Activated CD8-positive, alpha-beta memory T cell treated with anti-CD3 and anti-CD28 coated beads, Interleukin-2, amount 10 ng/mL, durations not matched to agents 7 days and 5 days (primary cell): ENCODE measurements around the gene MAVS. TPM values are rescaled to one million over a fixed set of nuclear protein-coding genes. Genes with fewer than 3 reads are reported as not detected.
"Not testable (repeated sequence)": the region's sequence is repeated elsewhere in the genome, so short reads cannot be mapped to it uniquely, and the experiment has no call there.

ENCODE experiments used
- ATAC-seq: fragments of 150-1000 bp; cut with Tn5 transposase; one replicate; pipeline ENCODE4 v1.10.0; 2021; ENCODE audit warnings: moderate library complexity
- CTCF ChIA-PET: fragments of 350-600 bp; sonication (Branson Sonifier 250); formaldehyde crosslinking; loops from one replicate; lab custom pipeline; 2021; ENCODE audit warnings: antibody characterized with exemption; lab: Charles Lee
- DNase-seq: peaks from one replicate; pipeline ENCODE4 v3.0.0-alpha.2; 2020
- H3K27ac Mint-ChIP-seq: one replicate; pipeline ENCODE4 v1.8.0; 2021; ENCODE audit warnings: mild to moderate bottlenecking, mixed read lengths
- H3K27me3 Mint-ChIP-seq: one replicate; pipeline ENCODE4 v1.8.0; 2021; ENCODE audit warnings: mixed read lengths
- H3K36me3 Mint-ChIP-seq: one replicate; pipeline ENCODE4 v1.8.0; 2021; ENCODE audit warnings: mild to moderate bottlenecking, mixed read lengths
- H3K4me1 Mint-ChIP-seq: one replicate; pipeline ENCODE4 v1.8.0; 2021; ENCODE audit warnings: mixed read lengths
- H3K4me3 Mint-ChIP-seq: one replicate; pipeline ENCODE4 v1.8.0; 2021; ENCODE audit warnings: mild to moderate bottlenecking, moderate library complexity, mixed read lengths
- H3K9me3 Mint-ChIP-seq: one replicate; pipeline ENCODE4 v1.8.0; 2022; ENCODE audit warnings: low read depth, mixed read lengths
- total RNA-seq, 2 experiments: library from RNA; stranded (reverse); gene quantifications; one replicate each; pipeline ENCODE4 v1.2.3, GENCODE V29; 2021

Gene MAVS
- total RNA-seq, 2 experiments from 2014 or later, result 29.7 to 37.4 TPM

DNA sequence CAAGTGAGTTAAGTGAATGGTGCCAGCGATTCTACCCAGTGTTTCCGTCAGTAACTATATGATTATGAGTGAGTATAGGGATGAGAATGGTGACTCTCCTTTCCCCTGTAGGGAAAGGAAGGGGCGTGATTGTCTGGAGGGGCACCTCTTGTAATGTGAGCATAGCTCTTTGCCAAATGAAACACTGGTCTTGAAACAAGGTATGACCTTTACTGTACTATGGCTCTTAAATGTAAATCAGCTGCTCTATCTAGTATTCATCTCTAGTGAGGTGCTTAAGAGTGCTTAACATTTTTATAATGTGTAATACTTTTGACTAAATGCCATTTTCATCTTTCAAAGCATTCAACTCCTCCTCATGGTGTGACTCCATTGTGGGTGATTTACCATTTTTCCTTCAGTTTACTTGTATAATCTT lies 53.6 kb downstream of the MAVS start:
- Mint-ChIP-seq H3K4me3 (no peak overlapping the region), H3K9me3 (no peaks in the 10 kb centered on the region), H3K4me1 (peaks cover 74% of the 10 kb centered on the region), H3K27me3 (no peaks in the 10 kb centered on the region), H3K36me3 (peaks cover 45% of the 10 kb centered on the region), H3K27ac (peak overlapping the region; percentile 73)
- ATAC-seq (no peak), DNase-seq (no peak)
- CTCF ChIA-PET, result interaction anchor here (0.7 kb wide), 1 partner anchor 282 kb away, joined by 3 read pairs; no protein-coding TSS in a partner anchor

DNA sequence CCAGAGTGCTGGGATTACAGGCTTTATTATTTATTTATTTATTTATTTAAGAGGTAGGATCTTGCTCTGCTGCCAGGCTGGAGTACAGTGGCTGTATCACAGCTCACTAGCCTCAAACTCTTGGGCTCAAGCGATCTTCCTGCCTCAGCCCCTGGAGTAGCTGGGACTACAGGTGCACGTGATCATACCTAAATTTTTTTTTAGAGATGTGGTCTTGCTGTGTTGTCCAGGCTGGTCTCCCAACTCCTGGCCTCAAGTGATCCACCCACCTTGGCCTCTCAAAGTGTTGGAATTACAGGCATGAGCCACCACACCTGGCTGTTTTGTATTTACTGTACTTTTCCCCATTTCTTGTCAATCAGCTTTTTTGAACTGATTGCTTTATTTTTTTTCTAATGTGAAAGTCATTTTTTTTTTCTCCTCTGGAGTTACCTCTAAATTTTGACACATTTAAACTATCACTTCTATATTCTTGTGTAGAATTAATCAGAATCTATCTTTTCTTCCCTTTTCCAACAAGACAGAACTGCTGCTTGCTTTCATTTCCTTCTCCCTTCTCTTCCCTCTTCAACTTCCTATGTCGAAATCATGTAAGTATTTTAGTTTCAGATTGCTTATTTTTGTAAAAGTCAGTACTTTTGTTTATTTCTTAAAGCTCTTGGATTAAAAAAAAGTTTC lies 54.5 kb downstream of the MAVS start:
- Mint-ChIP-seq H3K9me3 (no peaks in the 10 kb centered on the region), H3K36me3 (peaks cover 41% of the 10 kb centered on the region), H3K27ac (peak overlapping the region; percentile 66), H3K4me3 (no peak overlapping the region), H3K27me3 (no peaks in the 10 kb centered on the region), H3K4me1 (peaks cover 70% of the 10 kb centered on the region)
- DNase-seq (no peak), ATAC-seq (no peak)
- CTCF ChIA-PET, result no interaction called here

DNA sequence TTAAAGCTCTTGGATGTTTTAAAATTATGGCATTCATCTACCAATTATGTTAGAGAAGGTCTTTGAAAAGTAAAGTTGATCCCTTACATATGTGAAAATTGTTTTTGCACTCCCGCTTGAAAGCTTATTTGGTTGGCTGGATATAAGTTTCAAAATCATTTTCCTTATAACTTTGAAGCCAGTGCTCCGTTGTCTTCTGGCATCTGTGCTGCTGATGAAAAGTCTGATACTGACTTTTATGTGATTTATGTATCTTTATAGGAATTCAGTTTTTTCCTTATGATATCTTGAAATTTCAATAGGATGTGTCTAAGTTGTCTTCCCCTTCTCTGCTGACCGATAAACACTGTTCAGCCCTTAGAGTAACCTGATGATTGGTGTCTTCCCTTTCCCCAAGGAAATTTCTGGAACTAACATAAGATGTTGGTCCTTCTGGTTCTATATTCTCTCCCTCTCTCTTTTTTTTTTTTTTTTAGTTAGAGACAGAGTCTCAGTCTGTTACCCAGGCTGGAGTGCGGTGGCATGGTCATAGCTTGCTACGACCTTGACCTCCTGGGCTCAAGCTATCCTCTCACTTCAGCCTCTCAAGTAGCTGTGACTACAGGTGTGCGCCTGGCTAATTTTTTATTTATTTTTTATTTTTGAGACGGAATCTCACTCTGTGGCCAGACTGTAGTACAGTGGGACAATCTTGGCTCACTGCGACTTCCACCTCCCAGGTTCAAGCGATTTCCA lies 55.2 kb downstream of the MAVS start:
- peaks cover 70% of the 10 kb centered on the region for H3K4me1 Mint-ChIP-seq
- no peak overlapping the region for H3K4me3 Mint-ChIP-seq
- CTCF ChIA-PET, result no interaction called here

DNA sequence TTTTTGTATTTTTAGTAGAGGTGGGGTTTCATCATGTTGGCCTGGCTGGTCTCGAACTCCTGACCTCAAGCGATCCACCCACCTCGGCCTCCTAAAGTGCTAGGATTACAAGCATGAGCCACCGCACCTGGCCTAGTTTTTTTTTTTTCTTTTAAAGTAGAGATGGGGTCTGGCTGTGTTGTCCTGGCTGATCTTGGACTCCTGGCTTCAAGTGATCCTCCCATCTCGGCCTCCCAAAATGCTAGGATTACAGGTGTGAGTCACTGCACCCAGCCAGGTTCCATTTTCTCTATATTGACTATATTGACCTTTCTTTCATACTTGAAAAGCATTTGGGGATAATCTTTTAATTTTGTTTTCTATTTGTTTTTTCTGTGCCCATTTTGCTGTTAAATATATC lies 55.8 kb downstream of the MAVS start:
- CTCF ChIA-PET, result interaction anchor here (1.2 kb wide), 1 partner anchor 10 kb away, joined by 3 read pairs; no protein-coding TSS in a partner anchor
- Mint-ChIP-seq H3K27ac (no peak overlapping the region), H3K9me3 (no peaks in the 10 kb centered on the region), H3K4me1 (peaks cover 70% of the 10 kb centered on the region), H3K27me3 (no peaks in the 10 kb centered on the region), H3K36me3 (peaks cover 35% of the 10 kb centered on the region), H3K4me3 (no peak overlapping the region)
- ATAC-seq, result no peak
- no peak for DNase-seq

More for the DNA sequence above, 55.2 kb downstream of the MAVS start:
- Mint-ChIP-seq H3K27me3 (no peaks in the 10 kb centered on the region), H3K27ac (peak overlapping the region; percentile 66), H3K9me3 (no peaks in the 10 kb centered on the region), H3K36me3 (peaks cover 39% of the 10 kb centered on the region)
- ATAC-seq (no peak), DNase-seq (no peak)

DNA sequence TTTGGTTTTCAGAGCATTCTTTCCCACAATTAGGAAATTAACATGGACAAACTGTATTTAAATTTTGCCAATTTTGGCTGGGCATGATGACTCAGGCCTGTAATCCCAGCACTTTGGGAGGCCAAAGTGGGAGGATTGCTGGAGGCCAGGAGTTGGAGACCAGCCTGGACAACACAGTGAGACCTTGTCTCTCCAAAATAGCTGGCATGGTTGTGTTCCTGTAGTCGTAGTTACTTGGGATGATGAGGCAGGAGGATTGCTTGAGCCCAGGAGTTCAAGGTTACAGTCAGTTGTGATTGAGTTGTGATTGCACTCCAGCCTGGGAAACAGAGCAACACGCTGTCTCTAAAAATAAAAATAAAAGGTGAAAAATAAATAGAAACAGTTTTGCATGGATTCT lies 57.6 kb downstream of the MAVS start:
- peaks cover 76% of the 10 kb centered on the region for H3K4me1 Mint-ChIP-seq
- H3K27me3 Mint-ChIP-seq, result no peaks in the 10 kb centered on the region
- DNase-seq (no peak), ATAC-seq (no peak)
- CTCF ChIA-PET, result no interaction called here
- no peaks in the 10 kb centered on the region for H3K9me3 Mint-ChIP-seq
- H3K4me3 Mint-ChIP-seq, result no peak overlapping the region
- H3K36me3 Mint-ChIP-seq, result peaks cover 48% of the 10 kb centered on the region
- peak overlapping the region; percentile 11 for H3K27ac Mint-ChIP-seq

DNA sequence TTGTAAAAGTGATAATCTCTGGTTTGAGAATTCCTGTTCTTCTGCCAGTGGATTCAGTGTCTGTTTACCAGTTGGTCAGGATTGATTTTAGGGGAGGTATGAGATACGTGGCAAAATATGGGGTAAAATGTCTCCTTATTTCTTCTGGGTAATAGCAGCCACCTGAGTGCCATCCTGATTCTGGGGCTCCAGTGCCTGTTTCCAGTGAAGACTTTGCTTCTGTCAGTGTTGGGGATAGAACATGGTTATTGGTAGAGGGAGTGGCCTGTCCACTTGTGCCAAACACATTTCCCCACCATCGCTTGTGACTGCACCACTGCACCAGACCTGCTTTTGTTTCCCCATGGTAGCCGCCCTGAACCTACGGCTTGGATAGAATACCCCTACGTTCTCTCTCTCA lies 58.2 kb downstream of the MAVS start:
- Mint-ChIP-seq H3K36me3 (peaks cover 52% of the 10 kb centered on the region), H3K4me1 (peaks cover 78% of the 10 kb centered on the region), H3K27me3 (no peaks in the 10 kb centered on the region), H3K27ac (peak overlapping the region; percentile 33), H3K4me3 (no peak overlapping the region), H3K9me3 (no peaks in the 10 kb centered on the region)
- DNase-seq, result no peak
- ATAC-seq, result no peak
- CTCF ChIA-PET, result no interaction called here

DNA sequence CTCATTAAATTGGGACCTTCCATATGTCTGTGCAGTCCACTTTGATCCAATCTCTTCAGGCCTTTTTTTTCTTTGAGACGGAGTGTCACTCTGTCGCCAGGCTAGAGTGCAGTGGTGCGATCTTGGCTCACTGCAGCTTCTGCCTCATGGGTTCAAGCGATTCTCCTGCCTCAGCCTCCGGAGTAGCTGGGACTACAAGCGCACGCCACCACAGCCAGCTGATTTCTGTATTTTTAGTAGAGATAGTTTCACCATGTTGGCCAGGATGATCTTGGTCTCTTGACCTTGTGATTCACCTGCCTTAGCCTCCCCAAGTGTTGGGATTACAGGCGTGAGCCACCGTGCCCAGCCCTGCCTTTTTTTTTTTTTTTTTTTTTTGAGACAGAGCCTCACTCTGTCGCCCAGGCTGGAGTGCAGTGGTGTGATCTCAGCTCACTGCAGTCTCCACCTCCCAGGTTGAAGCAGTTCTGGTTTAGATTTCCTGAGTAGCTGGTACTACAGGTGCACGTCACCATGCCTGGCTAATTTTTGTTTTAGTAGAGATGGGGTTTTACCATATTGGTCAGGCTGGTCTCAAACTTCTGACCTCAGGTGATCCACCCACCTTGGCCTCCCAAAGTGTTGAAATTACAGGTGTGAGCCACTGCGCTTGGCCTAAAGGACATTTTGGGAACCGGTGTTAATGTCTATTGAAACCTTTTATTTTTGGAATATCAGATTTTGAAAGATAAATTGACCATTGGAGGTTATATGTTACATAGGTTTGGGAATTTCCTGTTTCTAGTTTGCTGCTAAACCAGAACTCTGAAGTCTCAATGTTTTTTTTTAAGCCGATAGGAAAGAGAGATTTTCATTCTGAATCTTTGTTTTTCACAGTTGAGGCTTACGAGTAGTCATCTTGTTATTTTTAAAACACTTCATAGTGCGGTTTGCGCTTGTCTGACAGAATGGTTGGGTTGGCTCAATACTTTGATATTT lies 60.4 kb downstream of the MAVS start:
- peak overlapping the region; percentile 93 for H3K27ac Mint-ChIP-seq
- DNase-seq, result peak; percentile 82
- H3K4me1 Mint-ChIP-seq, result peaks cover 69% of the 10 kb centered on the region

DNA sequence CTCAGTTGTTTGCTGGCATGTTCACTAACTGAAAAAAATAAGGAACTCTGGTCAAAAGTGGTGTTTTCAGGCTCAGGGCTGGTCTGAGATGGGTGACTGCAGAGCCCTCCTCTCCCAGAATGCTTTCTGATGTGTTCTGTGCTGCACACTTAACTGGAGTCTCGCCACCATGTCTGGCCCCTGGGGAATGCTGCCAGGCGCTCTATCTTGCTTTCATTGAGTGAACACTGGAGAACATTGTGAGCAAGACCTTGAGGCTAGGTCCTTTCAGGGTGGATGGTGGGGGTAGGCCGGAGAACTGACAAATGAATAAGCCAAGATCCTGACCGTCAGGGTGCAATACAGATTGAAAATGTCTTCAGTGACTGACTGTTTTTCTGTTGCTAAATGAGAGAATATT lies 62.0 kb downstream of the MAVS start:
- H3K27me3 Mint-ChIP-seq, result no peaks in the 10 kb centered on the region
- CTCF ChIA-PET, result no interaction called here
- DNase-seq (no peak), ATAC-seq (no peak)
- H3K36me3 Mint-ChIP-seq, result peaks cover 57% of the 10 kb centered on the region
- H3K4me3 Mint-ChIP-seq, result no peak overlapping the region
- peak overlapping the region; percentile 62 for H3K27ac Mint-ChIP-seq
- no peaks in the 10 kb centered on the region for H3K9me3 Mint-ChIP-seq
- peaks cover 68% of the 10 kb centered on the region for H3K4me1 Mint-ChIP-seq

More for the DNA sequence above, 60.4 kb downstream of the MAVS start:
- not testable (repeated sequence) for H3K9me3 Mint-ChIP-seq, H3K27me3 Mint-ChIP-seq
- CTCF ChIA-PET, result interaction anchor here (0.7 to 1.5 kb wide), 5 partner anchors 14 to 178 kb away, joined by 3 to 7 read pairs (median 4); partner anchors contain the start of gene CENPB
- Mint-ChIP-seq H3K4me3 (peak overlapping the region; percentile 58), H3K36me3 (peaks cover 54% of the 10 kb centered on the region)
- peak; percentile 95 for ATAC-seq

DNA sequence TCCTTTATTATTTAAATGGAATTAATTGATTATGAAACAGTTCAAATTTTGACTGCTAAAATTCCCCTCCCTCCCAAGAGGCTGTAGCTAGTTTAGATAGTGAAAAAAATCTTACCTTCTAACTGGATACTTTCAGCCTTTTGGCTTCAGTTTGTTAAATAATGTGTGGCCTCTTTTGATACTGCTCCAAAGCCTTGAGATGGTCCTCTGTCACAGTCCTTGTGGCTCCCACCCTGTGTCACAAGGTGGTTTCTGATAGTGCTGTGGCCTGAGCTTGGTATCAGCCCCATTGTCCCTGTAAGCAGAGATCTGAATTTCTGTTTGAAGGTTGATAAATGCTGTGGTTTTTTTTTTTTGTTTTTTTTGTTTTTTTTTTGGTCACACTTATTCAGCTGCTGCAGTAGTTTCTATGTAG lies 63.3 kb downstream of the MAVS start:
- Mint-ChIP-seq H3K27me3 (no peaks in the 10 kb centered on the region), H3K4me1 (peaks cover 65% of the 10 kb centered on the region), H3K27ac (peak overlapping the region; percentile 5), H3K36me3 (peaks cover 62% of the 10 kb centered on the region), H3K9me3 (no peaks in the 10 kb centered on the region), H3K4me3 (no peak overlapping the region)
- ATAC-seq (no peak), DNase-seq (no peak)
- CTCF ChIA-PET, result interaction anchor here (0.9 kb wide), 1 partner anchor 124 kb away, joined by 3 read pairs; the partner anchor contains the start of gene CENPB

DNA sequence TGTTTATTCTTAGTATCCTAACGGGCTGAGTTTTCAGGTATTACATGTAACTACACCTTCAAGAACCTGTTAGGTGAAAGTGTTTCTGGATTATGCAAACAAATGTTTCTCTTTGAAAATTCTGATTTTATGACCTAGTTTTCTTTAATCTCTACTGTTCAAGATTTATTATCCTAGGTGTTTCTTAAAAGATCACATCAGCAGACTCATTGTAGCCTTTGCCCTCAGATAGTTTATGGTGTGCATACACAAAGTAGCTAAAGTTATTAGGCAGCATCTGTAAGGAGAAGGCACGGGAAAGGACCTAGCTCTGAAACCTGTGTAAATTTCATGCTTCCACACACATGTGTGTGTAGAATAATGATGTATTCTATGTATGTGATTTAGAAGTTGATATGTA lies 64.2 kb downstream of the MAVS start:
- Mint-ChIP-seq H3K27ac (no peak overlapping the region), H3K4me1 (peaks cover 68% of the 10 kb centered on the region), H3K4me3 (no peak overlapping the region), H3K27me3 (no peaks in the 10 kb centered on the region), H3K36me3 (peaks cover 66% of the 10 kb centered on the region), H3K9me3 (no peaks in the 10 kb centered on the region)
- ATAC-seq (no peak), DNase-seq (no peak)
- CTCF ChIA-PET, result interaction anchor here (1.5 kb wide), 1 partner anchor 56 kb away, joined by 6 read pairs; no protein-coding TSS in a partner anchor

DNA sequence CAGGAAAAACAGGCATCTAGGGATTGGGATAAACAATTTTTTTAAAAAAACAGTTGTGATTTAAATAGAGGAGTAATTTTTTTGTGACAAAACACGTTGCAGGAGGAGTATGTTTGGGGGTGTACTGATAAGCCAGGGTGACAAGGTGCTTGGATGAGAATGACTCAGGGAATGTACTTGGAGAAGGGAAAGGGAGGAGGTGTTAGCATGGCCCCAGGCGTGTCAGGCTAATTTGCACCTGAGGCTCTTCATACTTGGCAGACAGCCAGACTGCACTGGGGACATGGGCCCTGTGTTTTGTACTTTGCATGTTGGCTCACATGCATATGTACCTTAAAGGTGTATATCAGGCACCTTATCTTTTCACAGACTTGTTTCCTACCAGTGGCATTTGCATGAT lies 65.3 kb downstream of the MAVS start:
- CTCF ChIA-PET, result interaction anchor here (1.5 kb wide), 1 partner anchor 57 kb away, joined by 6 read pairs; no protein-coding TSS in a partner anchor
- no peaks in the 10 kb centered on the region for H3K27me3 Mint-ChIP-seq

DNA sequence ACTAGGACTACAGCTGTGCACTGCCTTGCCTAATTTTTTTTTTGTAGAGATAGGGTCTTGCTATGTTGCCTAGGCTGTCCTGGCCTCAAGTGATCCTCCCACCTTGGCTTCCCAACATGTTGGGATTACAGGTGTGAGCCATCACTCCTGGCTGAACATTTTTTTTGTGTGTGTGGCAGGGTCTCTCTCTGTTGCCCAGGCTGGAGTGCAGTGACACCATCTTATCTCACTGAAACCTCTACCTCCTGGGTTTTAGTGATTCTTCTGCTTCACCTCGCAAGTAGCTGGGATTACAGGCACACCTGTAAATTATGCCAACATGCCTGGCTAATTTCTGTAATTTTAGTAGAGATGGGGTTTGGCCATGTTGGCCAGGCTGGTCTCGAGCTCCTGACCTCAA lies 67.8 kb downstream of the MAVS start:
- H3K27me3 Mint-ChIP-seq, result no peaks in the 10 kb centered on the region
- no peaks in the 10 kb centered on the region for H3K9me3 Mint-ChIP-seq
- peaks cover 75% of the 10 kb centered on the region for H3K36me3 Mint-ChIP-seq
- no peak overlapping the region for H3K4me3 Mint-ChIP-seq
- DNase-seq (no peak), ATAC-seq (no peak)
- H3K4me1 Mint-ChIP-seq, result peaks cover 45% of the 10 kb centered on the region
- CTCF ChIA-PET, result interaction anchor here (1.3 kb wide), 2 partner anchors 21 to 90 kb away, joined by 3 read pairs; no protein-coding TSS in a partner anchor
- no peak overlapping the region for H3K27ac Mint-ChIP-seq

More for the DNA sequence above, 65.3 kb downstream of the MAVS start:
- no peak for DNase-seq
- Mint-ChIP-seq H3K9me3 (no peaks in the 10 kb centered on the region), H3K36me3 (peaks cover 76% of the 10 kb centered on the region), H3K4me1 (peaks cover 64% of the 10 kb centered on the region), H3K27ac (peak overlapping the region; percentile 15), H3K4me3 (no peak overlapping the region)
- ATAC-seq, result no peak
